Stomach (tissue), 9 donors: ENCODE measurements around the gene KIF20B. TPM values are rescaled to one million over a fixed set of nuclear protein-coding genes. Genes with fewer than 3 reads are reported as not detected.
"Not testable (repeated sequence)": the region's sequence is repeated elsewhere in the genome, so short reads cannot be mapped to it uniquely, and the experiment has no call there.

Source experiments
- DNase-seq, 2 donors: peaks; one replicate each; pipeline versions ENCODE4 v3.0.0 to v3.0.0-alpha.2; 2013 to 2019
- H3K27ac ChIP-seq, 5 donors: fragments of 200-600 bp in 4 of 5; sonication (generic) in 4 of 5; one replicate each; pipeline ENCODE4 v1.5.1; 2013 to 2019; ENCODE audit warnings: mild to moderate bottlenecking in 1 of 5, moderate library complexity in 1 of 5
- H3K27me3 ChIP-seq, 3 donors: fragments of 200-600 bp; sonication (generic); one replicate each; pipeline ENCODE4 v1.5.1; 2017 to 2019; ENCODE audit warnings: mixed run types in 1 of 3
- H3K36me3 ChIP-seq, 4 donors: fragments of 200-600 bp; sonication (generic); 1 replicate in 3 of 4; 2 replicates in 1 of 4; pipeline ENCODE4 v1.5.1; 2016 to 2019
- H3K4me1 ChIP-seq, 4 donors: fragments of 200-600 bp; sonication (generic); one replicate each; pipeline ENCODE4 v1.5.1; 2016 to 2019
- H3K4me3 ChIP-seq, 4 donors: fragments of 200-600 bp; sonication (generic) in 3 of 4; one replicate each; pipeline ENCODE4 v1.5.1; 2016 to 2019; ENCODE audit warnings: mild to moderate bottlenecking in 1 of 4
- H3K9me3 ChIP-seq, 4 donors: fragments of 200-600 bp; sonication (generic); one replicate each; pipeline ENCODE4 v1.5.1; 2016 to 2019
- EP300 ChIP-seq: sonication (generic); formaldehyde crosslinking; IDR thresholded peaks from one replicate; pipeline ENCODE4 v1.6.1; 2017; ENCODE audit warnings: antibody characterized with exemption
- POLR2A ChIP-seq, 4 donors: fragments of 450-650 bp; IDR thresholded peaks; one replicate each; pipeline ENCODE4 v1.6.1; 2016; ENCODE audit warnings: antibody characterized with exemption in 4 of 4, control low read depth in 2 of 4, mild to moderate bottlenecking in 1 of 4, moderate library complexity in 1 of 4
- POLR2AphosphoS5 ChIP-seq, 3 donors: sonication (generic); formaldehyde crosslinking; IDR thresholded peaks; one replicate each; pipeline ENCODE4 v1.6.1; 2016; ENCODE audit warnings: antibody characterized with exemption in 3 of 3
- WGBS, 5 donors: extraction: QIAGEN DNeasy Blood & Tissue Kit in 3 of 5; methylation state at CpG; one replicate each; pipeline versions ENCODE4 v1.1.5 to v1.1.7; 2013 to 2018; 5-methylcytosine and 5-hydroxymethylcytosine counted together
- intact Hi-C: fragments of 100-400 bp; cut with DNase I; formaldehyde crosslinking; loops from one replicate; pipeline ENCODE4 v1.15.1; 2023; ENCODE audit warnings: low total_unique reads
- polyA plus RNA-seq, 3 donors: library from polyadenylated mRNA; stranded (reverse); fragments of 200-250 nt; gene quantifications; one replicate each; pipeline ENCODE4 v1.2.3, GENCODE V29; 2013
- total RNA-seq, 5 donors: library from RNA; depleted of rRNA; stranded (reverse); fragments of >200 nt; gene quantifications; one replicate each; pipeline versions ENCODE4 v1.1.0 to v1.2.3, GENCODE V29; 2014 to 2016
- TF ChIP-seq, protein P1 (sequence below), 7 experiments: fragments of 450-650 bp in 4 of 7; fragments of 200-600 bp in 3 of 7; sonication (generic) in 3 of 7; IDR thresholded peaks; one replicate each; pipeline ENCODE4 v1.5.1; 2016 to 2019; ENCODE audit warnings: antibody characterized with exemption in 7 of 7, control low read depth in 2 of 7, mild to moderate bottlenecking in 1 of 7
- donor health status: healthy with polysubstance abuse.
- donor health status: Bipolar disorder and iron deficiency.
- donor health status: healthy.

The KIF20B gene
- total and polyA plus RNA-seq, 8 donors: 1.5 to 10.6 (median 2.3) TPM

DNA sequence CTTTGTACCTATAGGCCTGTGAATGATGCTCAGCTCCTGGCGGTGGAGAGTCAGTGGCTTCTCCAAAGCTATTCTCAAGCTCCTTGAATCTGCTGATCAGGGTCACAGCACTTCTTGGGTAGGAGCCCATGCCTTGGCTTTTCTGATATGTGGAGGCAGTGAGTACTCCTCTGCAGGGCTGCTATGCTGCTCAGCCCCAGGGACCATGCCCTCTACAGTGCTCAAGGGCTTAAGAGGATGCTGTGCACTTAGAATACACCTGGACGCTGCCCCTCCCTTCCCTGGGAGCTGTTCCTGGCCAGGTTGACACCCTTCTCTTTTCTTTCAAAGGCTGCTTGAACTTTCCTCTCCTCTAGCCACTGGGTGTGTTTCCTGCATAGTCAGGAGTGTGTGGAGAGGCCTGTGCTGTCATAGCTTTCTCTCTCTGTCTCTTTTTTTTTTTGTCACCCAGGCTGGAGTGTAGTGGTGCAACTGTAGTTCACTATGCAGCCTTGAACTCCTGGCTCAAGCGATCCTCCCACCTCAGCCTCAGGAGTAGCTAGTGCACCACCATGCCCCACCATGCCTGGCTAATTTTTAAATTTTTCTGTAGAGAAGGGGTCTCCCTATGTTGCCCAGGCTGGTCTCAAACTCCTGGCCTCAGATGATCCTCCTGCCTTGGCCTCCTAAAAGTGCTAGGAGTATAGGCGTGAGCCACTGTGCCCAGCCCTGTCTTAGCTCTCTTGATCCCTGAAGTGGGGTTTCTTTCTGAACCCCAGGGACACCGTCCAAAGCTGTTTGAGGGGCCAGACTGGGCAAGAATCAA is 113.9 kb downstream of the KIF20B start:
- intact Hi-C loops: no loop called here
- Histone ChIP-seq H3K4me1 (no peaks in the 10 kb centered on the region), H3K27me3 (no peaks in the 10 kb centered on the region), H3K36me3 (no peaks in the 10 kb centered on the region), H3K9me3 (peaks cover 0 to 12% (median 2%) of the 10 kb centered on the region in 4 donors), H3K4me3 (no peak overlapping the region), H3K27ac (no peak overlapping the region)
- WGBS, 5 donors: 70 to 88% (median 83%) methylated on average over 5 of the region's 5 CpGs
- DNase-seq: no peak
- TF ChIP-seq POLR2AphosphoS5 (IDR thresholded peaks at IDR 0.05): no peak
- TF ChIP-seq EP300: no peak
- TF ChIP-seq, protein P1, sequence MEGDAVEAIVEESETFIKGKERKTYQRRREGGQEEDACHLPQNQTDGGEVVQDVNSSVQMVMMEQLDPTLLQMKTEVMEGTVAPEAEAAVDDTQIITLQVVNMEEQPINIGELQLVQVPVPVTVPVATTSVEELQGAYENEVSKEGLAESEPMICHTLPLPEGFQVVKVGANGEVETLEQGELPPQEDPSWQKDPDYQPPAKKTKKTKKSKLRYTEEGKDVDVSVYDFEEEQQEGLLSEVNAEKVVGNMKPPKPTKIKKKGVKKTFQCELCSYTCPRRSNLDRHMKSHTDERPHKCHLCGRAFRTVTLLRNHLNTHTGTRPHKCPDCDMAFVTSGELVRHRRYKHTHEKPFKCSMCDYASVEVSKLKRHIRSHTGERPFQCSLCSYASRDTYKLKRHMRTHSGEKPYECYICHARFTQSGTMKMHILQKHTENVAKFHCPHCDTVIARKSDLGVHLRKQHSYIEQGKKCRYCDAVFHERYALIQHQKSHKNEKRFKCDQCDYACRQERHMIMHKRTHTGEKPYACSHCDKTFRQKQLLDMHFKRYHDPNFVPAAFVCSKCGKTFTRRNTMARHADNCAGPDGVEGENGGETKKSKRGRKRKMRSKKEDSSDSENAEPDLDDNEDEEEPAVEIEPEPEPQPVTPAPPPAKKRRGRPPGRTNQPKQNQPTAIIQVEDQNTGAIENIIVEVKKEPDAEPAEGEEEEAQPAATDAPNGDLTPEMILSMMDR (IDR thresholded peaks at IDR 0.05): no peak
- no peak for TF ChIP-seq POLR2A (IDR thresholded peaks at IDR 0.05)

DNA sequence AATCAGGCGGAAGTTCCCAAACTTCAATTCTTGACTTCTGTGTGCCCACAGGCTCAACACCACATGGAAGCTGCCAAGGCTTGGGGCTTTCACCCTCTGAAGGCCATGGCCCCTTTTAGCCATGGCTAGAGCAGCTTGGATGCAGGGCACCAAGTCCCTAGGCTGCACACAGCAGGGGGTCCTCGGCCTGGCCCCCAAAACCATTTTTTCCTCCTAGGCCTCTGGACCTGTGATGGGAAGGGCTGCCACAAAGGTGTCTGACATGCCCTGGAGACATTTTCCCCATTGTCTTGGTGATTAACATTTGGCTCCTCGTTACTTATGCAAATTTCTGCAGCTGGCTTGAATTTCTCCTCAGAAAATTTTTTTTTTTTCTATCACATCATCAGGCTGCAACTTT is 117.6 kb downstream of the KIF20B start:
- H3K4me1 ChIP-seq, H3K36me3 ChIP-seq, intact Hi-C loops, H3K27ac ChIP-seq, DNase-seq, H3K27me3 ChIP-seq, H3K4me3 ChIP-seq: not testable (repeated sequence)
- H3K9me3 ChIP-seq: peaks cover 0 to 12% (median 2%) of the 10 kb centered on the region in 4 donors
- 73 to 86% (median 78%) methylated on average over 3 of the region's 3 CpGs for WGBS, 5 donors

Other genes with a start within 250 kb of the KIF20B start
- gene SLC16A12, start 166.0 kb upstream of the KIF20B start, total RNA-seq: 1 to 10 TPM in 3 of 5 donors, not detected in 2; 1.4 to 9.7 (median 3.1) TPM
- under 1 TPM; 0.06 to 0.18 (median 0.15) TPM for gene SLC16A12, start 166.0 kb upstream of the KIF20B start, polyA plus RNA-seq
- gene PANK1, start 56.3 kb upstream of the KIF20B start, total RNA-seq: 1 to 10 TPM in 4 of 5 donors, not detected in 1; 1.8 to 7.4 (median 6.7) TPM
- 1 to 10 TPM; 2.0 to 4.6 (median 3.1) TPM for gene PANK1, start 56.3 kb upstream of the KIF20B start, polyA plus RNA-seq